HG03280 (cell line): Measurements from ENCODE around the gene MTRFR.
"Not testable (repeated sequence)": the region's sequence is repeated elsewhere in the genome, so short reads cannot be mapped to it uniquely, and the experiment has no call there.

ENCODE experiments used
- ATAC-seq: cut with Tn5 transposase; IDR thresholded peaks from one replicate; pipeline ENCODE4 v1.9.1; 2021; ENCODE audit warnings: mild to moderate bottlenecking, moderate library complexity; ENCODE audit not compliant: unreplicated experiment

The MTRFR gene

GRCh38 chr12:123232807-123233504 is at the start of gene MTRFR, which contains the start of gene MPHOSPH9:
Gene MTRFR, plus strand, starts transcription at chr12:123233436. Its CDS starts 20,239 bp downstream, at chr12:123253675.
Gene MPHOSPH9, minus strand, starts transcription at chr12:123233141. Its CDS starts 2,777 bp downstream, at chr12:123230364.
- ATAC-seq, result peak; percentile 84

DNA sequence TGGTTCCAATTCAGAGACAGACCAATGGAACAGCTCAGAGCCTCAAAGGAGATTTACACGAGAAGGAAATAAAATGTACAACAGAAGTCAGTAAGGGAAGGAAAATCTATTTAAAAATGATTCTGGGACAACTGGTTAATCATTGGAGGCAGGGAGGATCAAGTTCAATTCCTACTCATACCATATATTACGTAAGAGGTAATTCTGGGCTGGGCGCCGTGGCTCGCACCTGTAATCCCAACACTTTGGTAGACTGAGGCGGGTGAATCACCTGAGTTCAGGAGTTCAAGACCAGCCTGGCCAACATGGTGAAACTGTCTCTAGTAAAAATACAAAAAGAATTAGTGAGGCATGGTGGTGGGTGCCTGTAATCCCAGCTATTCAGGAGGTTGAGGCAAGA is 45.6 kb upstream of the MTRFR start:
- no peak for ATAC-seq

- no peak for ATAC-seq
Measured at GRCh38 chr12:123199936-123200335, 33.3 kb upstream of the MTRFR start.

- no peak for ATAC-seq
Measured at GRCh38 chr12:123200414-123200813, 32.8 kb upstream of the MTRFR start.

- not testable (repeated sequence) for ATAC-seq
Measured at GRCh38 chr12:123206794-123207193, 26.4 kb upstream of the MTRFR start.

DNA sequence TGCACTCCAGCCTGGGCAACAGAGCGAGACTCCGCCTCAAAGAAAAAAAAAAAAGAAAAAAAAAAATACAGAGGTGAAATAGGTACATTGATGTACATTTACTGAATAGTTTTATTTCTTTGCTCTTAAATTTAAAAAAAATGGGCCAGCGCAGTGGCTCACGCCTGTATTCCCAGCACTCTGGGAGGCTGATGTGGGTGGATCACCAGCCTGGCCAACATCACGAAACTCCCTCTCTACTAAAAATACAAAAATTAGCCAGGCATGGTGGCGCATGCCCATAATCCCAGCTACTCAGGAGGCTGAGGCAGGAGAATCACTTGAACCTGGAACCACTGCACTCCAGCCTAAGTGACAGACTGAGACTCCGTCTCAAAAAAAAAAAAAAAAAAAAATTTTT is 25.4 kb upstream of the MTRFR start:
- not testable (repeated sequence) for ATAC-seq

DNA sequence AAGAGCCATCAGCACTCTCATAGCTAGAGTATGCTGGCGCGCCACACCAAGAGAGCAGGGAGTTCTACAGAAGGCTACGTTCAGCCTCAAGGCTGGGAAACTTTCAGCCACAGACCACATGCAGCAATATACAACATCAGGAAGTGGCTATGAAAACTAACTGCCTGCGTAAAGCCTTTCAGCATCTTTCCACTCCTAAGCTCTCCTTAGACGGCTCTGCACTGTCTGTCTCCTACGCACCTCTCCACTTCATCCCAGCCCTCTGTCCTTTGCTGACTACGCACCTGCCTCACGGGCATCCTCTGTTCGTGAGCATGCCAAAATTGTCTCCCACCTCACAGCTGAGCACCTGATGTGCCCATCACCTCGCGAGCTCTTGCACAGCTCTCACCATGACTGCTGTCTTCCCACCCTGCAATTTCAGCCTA is 10.0 kb upstream of the MTRFR start:
- ATAC-seq, result peak; percentile 55

DNA sequence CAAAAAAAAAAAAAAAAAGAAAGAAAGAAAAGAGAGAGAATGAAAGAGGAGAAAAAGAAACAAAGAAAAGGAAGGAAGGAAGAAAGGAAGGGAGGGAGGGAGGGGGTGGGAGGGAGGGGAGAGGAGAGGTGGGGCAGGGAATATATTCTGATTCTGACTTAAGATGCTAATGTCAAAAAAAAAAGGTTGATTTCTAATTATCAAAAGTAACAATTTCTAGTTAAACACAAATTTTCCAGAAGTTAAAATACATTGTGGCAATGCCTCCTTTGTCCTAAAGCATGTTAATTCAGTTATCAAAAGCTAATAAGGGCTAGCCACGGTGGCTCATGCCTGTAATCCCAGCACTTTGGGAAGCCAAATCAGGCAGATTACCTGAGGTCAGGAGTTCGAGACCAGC is 7.8 kb upstream of the MTRFR start:
- no peak for ATAC-seq

DNA sequence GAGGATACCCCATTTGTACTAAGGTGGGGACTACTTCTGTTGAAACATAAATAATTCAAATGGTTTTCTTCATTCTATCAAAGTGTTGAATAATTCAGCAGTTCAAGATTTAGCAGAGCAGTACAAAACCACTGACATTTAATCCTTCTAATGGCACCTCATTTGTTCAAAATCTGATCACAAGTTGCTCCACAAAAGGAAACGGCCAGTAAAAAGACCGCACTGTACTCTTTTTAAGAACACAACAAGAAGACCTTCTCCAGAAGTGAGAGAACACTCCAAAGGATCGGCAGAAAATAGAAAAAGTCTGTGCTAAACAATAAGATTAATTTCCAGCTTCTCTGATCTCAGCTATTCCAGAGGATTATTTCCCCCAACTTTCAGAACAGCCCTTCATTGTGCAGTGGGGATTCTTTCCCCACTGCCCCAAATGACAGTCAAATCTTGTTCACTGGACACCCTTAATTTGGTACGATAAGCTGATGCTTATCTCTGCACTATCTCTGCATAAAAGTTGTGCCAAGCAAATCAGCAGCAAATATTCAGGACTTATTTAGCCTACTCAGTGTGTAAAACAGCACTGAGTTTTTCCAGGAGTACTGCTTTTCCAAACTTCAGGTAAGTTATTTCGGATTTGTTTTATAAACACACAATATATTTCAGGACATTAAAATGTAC is 5.5 kb upstream of the MTRFR start:
- ATAC-seq, result no peak

DNA sequence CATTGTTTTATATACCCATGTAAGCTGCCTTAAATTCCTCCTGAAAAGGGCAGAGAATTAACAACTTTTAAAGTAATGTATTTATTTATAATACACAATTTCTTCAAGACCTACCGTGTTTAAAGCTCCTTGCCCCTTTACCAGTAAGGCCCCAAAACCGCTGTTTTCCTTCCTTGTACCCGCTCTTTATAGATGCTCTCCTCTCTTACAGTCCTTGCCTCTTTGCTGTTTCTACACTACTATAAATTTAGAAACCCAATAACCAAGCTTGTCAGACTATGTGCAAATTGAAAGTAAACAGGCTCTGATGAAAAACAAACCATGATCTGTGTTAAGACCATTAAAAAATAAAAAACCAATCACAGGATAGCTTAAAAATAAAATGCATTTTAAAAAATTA is 4.2 kb upstream of the MTRFR start:
- ATAC-seq, result no peak

GRCh38 chr12:123231931-123232330 is 1.3 kb upstream of the MTRFR start:
- no peak for ATAC-seq

DNA sequence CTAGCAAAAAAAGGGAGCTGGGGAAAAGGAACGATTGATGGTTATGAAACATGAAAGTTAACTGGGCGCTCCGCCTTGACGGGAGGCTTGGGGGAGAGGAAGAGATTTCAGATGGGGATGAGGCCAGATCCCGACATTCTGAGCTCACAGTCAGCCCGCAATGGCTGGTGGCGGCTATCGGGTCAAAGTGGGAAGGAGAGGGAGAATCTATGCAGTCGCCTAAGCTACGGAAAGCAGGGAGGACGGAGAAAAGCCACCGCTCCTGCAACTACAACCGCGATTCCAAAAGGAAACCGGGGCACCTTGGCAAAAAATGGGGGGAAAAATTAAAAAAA is 797 bp upstream of the MTRFR start:
- ATAC-seq, result peak; percentile 2

DNA sequence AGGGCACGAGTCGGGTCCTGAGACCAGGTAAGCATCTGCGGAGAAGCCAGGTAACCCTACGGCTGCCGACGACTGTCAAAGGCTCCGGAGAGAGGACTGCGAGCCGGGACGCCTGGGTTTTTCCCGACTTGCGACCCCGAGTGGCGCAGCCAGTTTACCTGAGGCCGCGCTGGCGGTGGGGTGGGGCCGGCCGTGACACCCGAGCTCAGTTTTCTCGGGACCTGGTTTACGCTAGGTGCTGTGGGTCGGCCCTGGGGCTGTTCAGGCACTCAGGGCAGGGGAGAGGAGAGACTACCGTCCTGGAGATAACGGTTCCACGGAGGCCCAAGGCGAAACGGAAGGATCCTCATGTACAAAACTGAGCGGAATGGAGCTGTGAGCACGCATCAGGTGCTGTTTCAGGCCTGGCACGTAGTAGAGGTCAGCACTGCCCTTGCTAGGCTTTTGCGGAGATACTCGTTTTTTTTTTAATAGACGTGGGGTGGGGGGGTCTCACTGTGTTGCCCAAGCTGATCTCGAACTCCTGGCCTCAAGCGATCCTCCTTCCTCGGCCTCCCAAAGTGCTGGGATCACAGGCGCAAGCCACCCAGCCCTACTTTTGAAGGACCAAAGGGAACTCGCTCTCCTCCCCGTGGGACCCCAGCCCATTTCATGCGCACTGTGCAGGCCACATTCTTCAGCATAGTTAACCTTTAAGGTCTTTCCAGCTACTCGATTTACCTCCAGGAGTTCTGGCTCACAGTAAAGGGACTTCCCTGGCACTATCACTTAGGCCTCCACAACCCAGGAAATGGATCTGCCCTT is 471 bp downstream of the MTRFR start:
- peak; percentile 9 for ATAC-seq

DNA sequence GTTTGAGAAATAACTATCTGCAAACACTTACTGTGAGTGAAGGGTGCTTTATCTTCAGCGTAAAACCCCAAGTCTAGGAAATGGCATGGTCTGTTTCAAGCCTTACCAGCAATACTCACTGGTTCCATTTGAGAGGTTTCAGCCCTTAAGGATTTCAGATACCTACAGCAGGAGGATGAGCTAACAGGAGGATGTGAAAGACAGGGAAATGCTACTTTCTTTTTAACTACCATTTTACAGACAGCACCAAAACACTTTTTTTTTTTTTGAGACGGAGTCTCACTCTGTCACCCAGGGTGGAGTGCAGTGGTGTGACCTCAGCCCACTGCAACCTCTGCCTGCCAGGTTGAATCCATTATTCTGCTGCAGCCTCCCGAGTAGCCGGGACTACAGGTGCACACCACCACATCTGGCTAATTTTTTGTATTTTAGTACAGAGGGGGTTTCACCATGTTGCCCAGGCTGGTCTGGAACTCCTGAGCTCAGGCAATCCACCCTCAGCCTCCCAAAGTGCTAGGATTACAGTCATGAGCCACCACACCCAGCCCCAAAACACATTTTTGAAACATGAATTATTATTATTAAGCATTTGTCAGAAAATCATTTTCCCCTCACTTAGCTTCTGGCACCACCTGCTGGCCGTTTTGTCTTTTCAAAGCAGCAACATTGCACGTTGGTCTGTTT is 4.6 kb downstream of the MTRFR start:
- no peak for ATAC-seq

DNA sequence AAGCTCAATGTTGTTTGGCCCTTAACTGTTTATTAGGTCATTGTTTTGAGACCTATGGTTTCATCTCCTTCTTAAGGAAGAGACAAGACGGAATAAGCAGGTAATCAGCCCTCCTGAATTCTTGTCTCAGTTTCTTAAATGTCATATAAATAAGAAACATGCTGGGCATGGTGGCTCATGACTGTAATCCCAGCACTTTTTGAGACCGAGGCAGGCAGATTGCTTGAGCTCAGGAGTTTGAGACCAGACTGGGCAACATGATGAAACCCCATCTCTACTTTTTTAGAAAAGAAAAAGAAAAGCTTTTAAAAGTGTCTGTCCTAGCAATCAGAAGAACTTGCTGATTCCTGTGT is 5.1 kb downstream of the MTRFR start:
- no peak for ATAC-seq

DNA sequence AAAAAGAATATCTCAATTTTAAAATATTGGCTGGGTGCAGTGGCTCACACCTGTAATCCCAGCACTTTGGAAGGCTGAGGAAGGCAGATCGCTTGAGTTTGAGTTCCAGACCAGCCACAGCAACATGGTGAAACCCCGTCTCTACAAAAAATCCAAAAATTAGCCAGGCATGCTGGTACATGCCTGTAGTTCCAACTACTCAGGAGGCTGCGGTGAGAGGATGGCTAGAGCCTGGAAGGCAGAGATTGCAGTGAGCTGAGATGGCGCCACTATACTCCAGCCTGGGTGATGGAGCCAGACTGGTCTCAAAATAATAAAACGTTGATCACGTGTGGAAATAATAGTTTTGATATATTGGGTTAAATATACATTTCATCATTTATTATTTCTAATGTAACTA is 5.7 kb downstream of the MTRFR start:
- ATAC-seq, result no peak

- ATAC-seq, result no peak
Measured at GRCh38 chr12:123242116-123242904, 9.1 kb downstream of the MTRFR start.

DNA sequence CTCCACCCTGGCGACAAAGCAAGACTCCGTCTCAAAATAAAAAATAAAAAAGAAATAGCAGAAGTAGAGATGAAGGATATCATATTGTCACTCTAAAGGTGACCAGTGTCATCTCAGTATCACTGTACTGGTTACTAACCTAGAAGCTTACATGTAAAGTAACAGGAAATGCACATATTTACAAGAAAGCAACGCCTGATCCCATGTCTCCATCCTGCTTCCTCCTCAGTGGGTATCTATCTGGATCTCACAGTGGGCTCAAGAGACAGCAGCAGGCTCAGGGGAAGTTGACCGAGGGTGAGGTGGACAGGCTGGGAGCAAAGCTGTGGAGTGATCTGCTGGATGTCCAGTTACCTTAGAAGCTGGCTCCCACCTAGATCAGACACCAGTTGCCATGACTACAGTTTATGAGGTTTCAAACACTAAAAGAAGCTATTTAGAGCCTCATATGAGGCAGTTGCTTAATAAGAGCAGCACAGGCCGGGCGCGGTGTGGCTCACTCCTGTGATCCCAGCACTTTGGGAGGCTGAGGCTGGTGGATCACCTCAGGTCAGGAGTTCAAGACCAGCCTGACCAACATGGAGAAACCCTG is 10.5 kb downstream of the MTRFR start:
- ATAC-seq, result no peak

- no peak for ATAC-seq
Measured at GRCh38 chr12:123245678-123246077, 12.4 kb downstream of the MTRFR start.

- not testable (repeated sequence) for ATAC-seq
Measured at GRCh38 chr12:123248129-123248528, 14.9 kb downstream of the MTRFR start.
